ENCODE results near the gene LMF2.

LMF2 gene
- total RNA-seq = 22.1 to 71.9 (median 43.8) reads per million in 18 experiments

DNA sequence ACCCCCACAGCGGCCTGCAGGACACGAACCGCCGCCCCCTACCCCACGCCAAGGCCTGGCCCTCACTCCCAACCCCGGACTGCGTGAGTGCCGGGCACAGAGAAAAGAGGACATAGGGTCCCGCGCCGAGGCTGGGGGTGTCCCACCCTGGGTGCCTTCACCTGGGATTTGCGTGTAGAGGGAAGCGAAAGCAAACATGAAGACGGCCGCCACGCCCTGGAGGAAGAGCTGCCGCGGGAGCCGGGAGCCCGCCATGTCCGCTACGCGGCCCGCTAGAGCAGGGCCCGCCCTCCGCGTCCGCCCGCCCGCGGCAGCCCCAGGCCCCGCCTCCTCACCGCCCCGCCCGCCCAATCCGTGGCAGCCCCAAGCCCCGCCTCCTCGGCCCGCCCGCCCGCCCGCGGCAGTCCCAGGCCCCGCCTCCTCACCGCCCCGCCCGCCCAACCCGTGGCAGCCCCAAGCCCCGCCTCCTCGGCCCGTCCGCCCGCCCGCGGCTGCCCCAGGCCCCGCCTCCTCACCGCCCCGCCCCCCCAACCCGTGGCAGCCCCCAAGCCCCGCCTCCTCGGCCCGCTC is at the start of gene LMF2:
LMF2 (minus strand) TSS at position 282 of the 570 bp plus-strand sequence; CDS start at position 255, 27 bp downstream.
- DNase-seq = no peak

GRCh38 chr22:50556703-50557102 is 49.2 kb upstream of the LMF2 start:
- no peak for DNase-seq

DNA sequence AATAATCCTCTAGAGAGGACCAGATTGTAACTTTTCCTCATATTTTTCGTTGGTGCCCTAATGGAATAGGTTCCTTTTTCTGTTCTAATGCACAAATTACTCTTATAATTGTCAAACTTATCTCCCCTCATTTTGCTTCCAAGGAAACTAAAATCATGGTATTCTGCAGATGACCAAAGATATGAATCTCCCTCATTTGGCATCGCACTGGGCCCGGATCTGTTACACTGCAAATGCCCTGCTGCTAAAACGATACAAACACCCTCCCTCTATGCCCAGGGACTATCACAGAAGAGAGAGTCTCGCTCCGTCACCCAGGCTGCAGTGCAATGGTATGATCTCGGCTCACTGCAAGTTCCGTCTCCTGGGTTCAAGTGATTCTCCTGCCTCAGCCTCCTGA is 45.8 kb upstream of the LMF2 start:
- no peak for DNase-seq

GRCh38 chr22:50551160-50551752 is 43.8 kb upstream of the LMF2 start:
- no peak for DNase-seq

DNA sequence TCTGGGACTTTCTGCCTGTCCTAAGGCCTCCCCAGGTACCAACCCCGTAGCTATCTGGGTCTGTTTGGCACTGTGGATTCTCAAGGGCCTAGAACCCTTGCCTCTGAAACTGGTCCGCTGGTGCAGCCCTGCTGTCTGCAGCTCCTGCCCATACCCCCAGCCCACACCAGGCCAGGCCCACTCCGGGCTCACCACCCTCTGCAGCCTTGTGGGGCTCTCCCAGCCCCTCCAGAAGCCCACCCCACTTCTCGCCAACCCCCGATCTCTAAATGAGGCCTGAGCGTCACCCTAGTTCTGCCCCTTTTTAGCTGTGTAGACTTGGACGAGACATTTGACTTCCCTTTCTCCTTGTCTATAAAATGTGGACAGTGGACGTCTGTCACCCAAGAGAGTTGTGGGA is 42.9 kb upstream of the LMF2 start:
- no peak for DNase-seq

DNA sequence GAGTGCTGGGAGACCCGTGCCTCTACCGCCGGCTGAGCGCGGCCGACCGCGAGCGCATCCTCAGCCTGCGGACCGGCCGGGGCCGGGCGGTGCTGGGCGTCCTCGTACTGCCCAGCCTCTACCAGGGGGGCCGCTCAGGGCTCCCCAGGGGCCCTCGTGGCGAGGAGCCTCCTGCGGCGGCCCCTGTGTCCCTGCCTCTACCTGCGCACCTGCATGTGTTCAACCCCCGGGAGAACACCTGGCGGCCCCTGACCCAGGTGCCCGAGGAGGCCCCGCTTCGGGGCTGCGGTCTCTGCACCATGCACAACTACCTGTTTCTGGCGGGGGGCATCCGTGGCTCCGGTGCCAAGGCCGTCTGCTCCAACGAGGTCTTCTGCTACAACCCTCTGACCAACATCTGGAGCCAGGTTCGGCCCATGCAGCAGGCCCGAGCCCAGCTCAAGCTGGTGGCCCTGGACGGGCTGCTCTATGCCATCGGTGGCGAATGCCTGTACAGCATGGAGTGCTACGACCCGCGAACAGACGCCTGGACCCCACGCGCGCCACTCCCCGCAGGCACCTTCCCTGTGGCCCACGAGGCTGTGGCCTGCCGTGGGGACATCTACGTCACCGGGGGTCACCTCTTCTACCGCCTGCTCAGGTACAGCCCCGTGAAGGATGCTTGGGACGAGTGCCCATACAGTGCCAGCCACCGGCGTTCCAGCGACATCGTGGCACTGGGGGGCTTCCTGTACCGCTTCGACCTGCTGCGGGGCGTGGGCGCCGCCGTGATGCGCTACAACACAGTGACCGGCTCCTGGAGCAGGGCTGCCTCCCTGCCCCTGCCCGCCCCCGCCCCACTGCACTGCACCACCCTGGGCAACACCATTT is 41.7 kb upstream of the LMF2 start:
- DNase-seq = no peak

GRCh38 chr22:50548040-50548920 is 40.8 kb upstream of the LMF2 start:
- DNase-seq = no peak

DNA sequence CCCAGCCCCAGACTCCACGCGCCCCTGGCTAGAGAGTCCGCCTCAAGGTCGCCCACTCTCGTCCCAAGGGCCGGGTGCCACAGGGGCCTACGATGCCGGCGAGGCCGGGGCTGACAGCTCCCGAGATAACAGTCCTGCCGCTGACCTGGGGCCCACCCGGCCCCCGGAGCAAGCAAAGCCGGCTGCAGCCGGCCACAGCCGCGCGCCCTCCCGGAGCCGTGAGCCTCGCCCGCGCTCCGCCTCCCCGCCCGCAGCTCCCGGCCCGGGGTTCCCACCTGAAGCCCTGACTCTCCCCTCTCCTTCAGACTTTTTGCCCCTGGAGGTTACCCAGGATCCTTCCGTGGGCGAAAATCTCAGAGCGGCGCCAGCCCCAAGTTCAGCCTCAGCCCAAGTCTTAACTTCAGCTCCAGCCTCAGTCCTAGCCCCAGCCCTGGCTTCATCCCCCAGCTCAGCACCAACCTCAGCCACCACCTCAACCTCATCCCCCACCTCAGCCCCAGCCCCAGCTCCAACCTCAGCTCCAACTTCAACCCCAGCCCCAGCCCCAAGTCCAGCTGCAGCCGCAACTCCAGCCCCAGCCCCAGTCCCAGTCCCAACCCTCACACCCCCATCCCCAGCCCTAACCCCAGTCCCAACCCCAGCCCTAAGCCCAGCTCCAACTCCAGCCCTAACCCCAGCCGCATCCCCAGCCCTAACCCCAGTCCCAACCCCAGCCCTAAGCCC is 39.9 kb upstream of the LMF2 start:
- no peak for DNase-seq

DNA sequence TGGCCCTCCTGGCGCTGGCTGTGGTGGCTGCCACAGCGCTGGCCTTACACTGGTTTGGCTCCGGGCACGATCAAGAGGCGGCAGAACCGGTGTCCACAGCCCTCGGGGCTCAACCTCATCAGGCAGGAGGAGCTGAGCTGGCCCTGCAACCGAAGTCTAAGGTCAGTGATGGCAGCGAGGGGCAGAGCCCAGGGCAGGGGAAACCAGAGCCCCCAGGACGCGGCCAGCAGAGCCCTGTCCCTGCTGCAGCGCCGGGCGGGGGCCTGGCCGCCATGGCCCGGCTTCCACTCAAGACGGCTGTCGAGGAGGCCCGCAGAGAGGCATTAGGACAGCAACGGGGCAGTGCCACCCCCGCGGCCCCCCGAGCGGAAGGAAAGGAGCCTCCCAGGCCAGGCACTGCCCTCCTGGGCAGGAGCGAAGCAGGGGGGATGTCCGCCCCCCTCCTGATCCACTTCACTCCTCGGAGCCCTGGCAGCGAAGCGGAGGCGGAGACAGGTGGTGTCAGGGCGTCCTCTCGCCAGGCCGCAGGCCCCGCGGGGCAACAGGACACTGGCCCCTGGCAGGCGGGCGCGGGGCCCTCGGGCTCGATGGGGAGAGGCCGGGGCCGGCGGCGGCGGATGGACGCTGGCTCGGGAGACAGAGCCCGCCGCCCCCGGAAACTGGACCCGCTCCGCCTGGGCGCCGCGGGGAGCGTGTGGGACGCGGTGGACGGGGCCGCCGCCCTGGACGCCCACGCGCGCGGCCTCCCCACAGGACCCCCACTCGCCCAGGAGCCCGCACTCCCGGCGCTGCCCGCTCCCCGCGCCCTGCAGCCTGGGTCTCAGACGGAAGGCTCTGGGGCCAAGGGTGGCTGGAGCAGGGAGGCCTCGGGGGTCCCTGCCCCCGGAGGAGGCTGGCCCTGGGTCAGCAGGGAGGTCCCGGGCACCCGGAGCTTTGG is 39.1 kb upstream of the LMF2 start:
- DNase-seq = no peak

GRCh38 chr22:50545522-50546325 is 38.2 kb upstream of the LMF2 start, which contains the start of gene KLHDC7B:
Gene KLHDC7B, plus strand, starts transcription at chr22:50545899. Its CDS starts 345 bp downstream, at chr22:50546244.
- DNase-seq = no peak

- no peak for DNase-seq
Observed at GRCh38 chr22:50544746-50545253, 37.3 kb upstream of the LMF2 start.

- peak; percentile 75 to 80 for DNase-seq
Observed at GRCh38 chr22:50544078-50544745, 36.7 kb upstream of the LMF2 start.

DNA sequence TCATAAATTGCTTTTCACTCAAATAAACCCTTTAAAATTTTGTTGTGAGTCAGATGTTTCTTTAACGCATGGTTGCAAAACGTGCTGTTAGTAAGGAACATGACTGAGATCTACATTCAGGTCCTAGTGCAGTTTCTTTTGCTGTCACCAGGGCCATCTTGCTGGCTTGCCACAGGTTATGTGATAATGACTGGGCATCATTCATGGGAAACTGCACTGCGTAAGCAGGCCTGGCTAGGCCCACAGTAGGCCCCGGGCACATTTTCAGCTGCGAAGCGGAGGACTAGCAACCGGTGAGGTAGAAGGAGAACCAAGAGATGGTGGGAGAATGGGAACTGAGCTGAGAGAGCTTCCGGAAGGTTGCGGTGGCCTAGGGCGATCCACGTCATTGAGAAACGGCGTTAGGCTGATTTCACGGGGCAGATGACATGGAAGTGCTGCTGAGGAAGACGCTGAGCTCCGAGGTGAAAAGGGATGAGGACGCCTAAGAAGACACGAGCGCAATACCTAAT is 35.0 kb upstream of the LMF2 start:
- peak; percentile 92 to 97 for DNase-seq

GRCh38 chr22:50541667-50542026 is 34.1 kb upstream of the LMF2 start:
- peak; percentile 93 to 95 for DNase-seq

DNA sequence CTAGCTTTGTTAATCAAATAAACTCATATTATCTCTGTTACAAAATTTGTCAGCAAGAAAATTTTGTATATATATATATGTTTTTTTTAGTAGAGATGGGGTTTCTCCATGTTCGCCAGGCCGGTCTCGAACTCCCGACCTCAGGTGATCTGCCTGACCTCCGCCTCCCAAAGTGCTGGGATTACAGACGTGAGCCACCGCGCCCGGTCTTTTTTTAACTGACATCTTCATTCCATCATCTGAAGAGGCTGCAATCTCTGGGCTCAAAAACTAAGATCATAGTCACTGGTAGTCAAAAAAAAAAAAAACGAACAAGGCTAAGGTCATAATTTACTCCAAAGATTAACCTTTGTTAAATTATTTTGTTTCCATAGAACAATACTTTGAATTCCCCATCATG is 32.9 kb upstream of the LMF2 start:
- DNase-seq = no peak

DNA sequence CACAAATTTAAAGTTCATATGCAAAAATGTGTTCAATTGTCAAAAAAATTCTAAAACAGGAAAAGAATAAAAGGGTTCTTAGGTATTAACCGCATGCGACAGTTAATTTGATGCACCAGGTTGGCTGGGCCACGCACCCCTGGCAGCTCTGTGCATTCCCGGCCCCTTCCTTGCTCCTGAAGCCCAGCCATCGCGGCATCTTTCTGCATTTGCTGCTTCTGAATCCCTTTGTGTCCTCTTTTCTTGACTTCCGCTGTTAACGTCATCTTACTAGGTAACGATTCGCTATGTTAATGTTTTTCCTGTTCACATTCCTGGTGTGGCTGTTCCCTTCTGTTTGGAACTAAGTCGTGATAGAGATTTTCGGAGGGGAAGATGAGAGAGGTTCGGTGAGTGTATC is 30.3 kb upstream of the LMF2 start:
- DNase-seq = no peak

GRCh38 chr22:50536226-50536625 is 28.7 kb upstream of the LMF2 start:
- DNase-seq = no peak

DNA sequence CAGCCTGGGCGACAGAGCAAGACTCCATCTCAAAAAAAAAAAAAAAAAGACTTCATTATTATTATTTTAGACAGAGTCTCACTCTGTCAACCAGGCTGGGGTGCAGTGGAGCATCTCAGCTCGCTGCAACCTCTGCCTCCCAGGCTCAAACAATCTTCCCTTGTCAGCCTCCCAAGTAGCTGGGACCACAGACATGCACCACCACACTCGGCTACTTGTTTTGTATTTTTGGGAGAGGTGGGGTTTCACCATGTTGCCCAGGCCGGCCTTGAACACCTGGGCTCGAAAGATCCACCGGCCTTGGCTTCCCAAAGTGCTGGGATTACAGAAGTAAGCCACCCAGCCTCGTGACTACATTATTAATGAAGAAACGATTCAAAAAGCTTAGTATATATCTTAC is 27.6 kb upstream of the LMF2 start:
- no peak for DNase-seq
